Measurements from ENCODE around the gene ATP8B1.

Gene ATP8B1

DNA sequence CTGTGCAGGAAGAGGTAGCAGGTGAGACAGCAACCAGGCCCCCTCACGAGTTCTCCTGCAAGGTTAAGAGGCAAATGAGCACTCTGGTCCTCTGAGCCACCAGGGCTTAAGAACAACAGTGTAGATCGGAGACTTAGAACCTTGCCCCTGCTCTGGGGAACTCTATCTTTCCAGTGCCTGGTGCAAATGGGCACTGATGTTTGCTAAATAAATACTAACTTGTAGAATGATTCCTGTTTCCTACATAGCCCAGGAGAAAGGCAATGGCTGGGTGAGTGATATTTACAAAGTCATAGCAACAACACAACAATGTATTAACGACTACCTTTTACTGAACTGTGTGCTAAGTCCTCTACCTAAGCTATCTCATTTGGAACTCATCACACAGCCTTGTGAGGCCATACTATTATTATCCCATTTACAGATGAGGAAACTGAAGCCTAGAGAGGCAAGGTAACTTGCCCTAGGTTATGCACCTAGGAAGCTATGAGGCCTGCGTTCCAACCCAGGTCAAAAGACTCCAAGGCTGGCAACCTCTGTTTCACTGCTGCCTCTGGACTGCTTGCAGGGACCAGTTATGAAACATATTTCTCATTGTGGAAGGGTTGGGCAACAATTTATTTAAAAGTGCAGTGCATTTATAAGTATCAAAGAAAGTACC, 4.3 kb downstream of the ATP8B1 start:
- Histone ChIP-seq H3K36me3 (ENCODE audit: insufficient read depth, low read length) (no peaks in the 10 kb centered on the region), H3K9ac (ENCODE audit: low read depth, low read length) (no peak overlapping the region), H2AFZ (ENCODE audit: low read depth, low read length) (no peak overlapping the region), H3K9me3 (ENCODE audit: insufficient read depth, low read length, severe bottlenecking) (no peaks in the 10 kb centered on the region), H3K4me3 (ENCODE audit: low read depth in 1 of 2, low read length in 2 of 2) (no peak overlapping the region), H3K79me2 (ENCODE audit: insufficient read depth, low read length) (no peaks in the 10 kb centered on the region), H4K20me1 (ENCODE audit: insufficient read depth, low read length) (no peaks in the 10 kb centered on the region), H3K4me1 (ENCODE audit: insufficient read depth, low read length) (peaks cover 18% of the 10 kb centered on the region), H3K4me2 (ENCODE audit: insufficient read depth, low read length) (no peak overlapping the region), H3K27ac (ENCODE audit: low read length) (no peak overlapping the region), H3K27me3 (ENCODE audit: insufficient read depth, low read length, poor library complexity) (peaks cover 3% of the 10 kb centered on the region)
- DNase-seq = no peak
- TF ChIP-seq EZH2 (IDR thresholded peaks at IDR 0.05; ENCODE audit: borderline replicate concordance, low read depth, low read length, severe bottlenecking) = no peak
- no peak for TF ChIP-seq CTCF (IDR thresholded peaks at IDR 0.05; ENCODE audit: borderline replicate concordance, extremely low read depth, low read length, poor library complexity, severe bottlenecking)
- no peak for ATAC-seq (ENCODE audit: insufficient read depth, low read depth)

GRCh38 chr18:57797209-57797651, 5.9 kb downstream of the ATP8B1 start:
- peak; percentile 70 for ATAC-seq (ENCODE audit: insufficient read depth, low read depth)

GRCh38 chr18:57794951-57795728, 8.0 kb downstream of the ATP8B1 start:
- H3K79me2 ChIP-seq (ENCODE audit: insufficient read depth, low read length) = no peaks in the 10 kb centered on the region
- DNase-seq (no peak), ATAC-seq (ENCODE audit: insufficient read depth, low read depth) (no peak)
- no peaks in the 10 kb centered on the region for H3K36me3 ChIP-seq (ENCODE audit: insufficient read depth, low read length)
- no peak overlapping the region for H3K9ac ChIP-seq (ENCODE audit: low read depth, low read length)
- no peak overlapping the region for H3K4me2 ChIP-seq (ENCODE audit: insufficient read depth, low read length)
- H3K9me3 ChIP-seq (ENCODE audit: insufficient read depth, low read length, severe bottlenecking) = no peaks in the 10 kb centered on the region
- H3K4me3 ChIP-seq (ENCODE audit: low read depth in 1 of 2, low read length in 2 of 2) = no peak overlapping the region
- peaks cover 18% of the 10 kb centered on the region for H3K4me1 ChIP-seq (ENCODE audit: insufficient read depth, low read length)
- H2AFZ ChIP-seq (ENCODE audit: low read depth, low read length) = no peak overlapping the region
- H3K27me3 ChIP-seq (ENCODE audit: insufficient read depth, low read length, poor library complexity) = no peaks in the 10 kb centered on the region
- H3K27ac ChIP-seq (ENCODE audit: low read length) = no peak overlapping the region
- H4K20me1 ChIP-seq (ENCODE audit: insufficient read depth, low read length) = no peaks in the 10 kb centered on the region
- no peak for TF ChIP-seq EZH2 (IDR thresholded peaks at IDR 0.05; ENCODE audit: borderline replicate concordance, low read depth, low read length, severe bottlenecking)
- TF ChIP-seq CTCF (IDR thresholded peaks at IDR 0.05; ENCODE audit: borderline replicate concordance, extremely low read depth, low read length, poor library complexity, severe bottlenecking) = no peak

More at GRCh38 chr18:57797209-57797651, 5.9 kb downstream of the ATP8B1 start:
- Histone ChIP-seq H3K9me3 (ENCODE audit: insufficient read depth, low read length, severe bottlenecking) (no peaks in the 10 kb centered on the region), H3K4me1 (ENCODE audit: insufficient read depth, low read length) (peaks cover 18% of the 10 kb centered on the region), H4K20me1 (ENCODE audit: insufficient read depth, low read length) (no peaks in the 10 kb centered on the region), H3K4me2 (ENCODE audit: insufficient read depth, low read length) (no peak overlapping the region), H2AFZ (ENCODE audit: low read depth, low read length) (no peak overlapping the region), H3K79me2 (ENCODE audit: insufficient read depth, low read length) (no peaks in the 10 kb centered on the region), H3K27me3 (ENCODE audit: insufficient read depth, low read length, poor library complexity) (peaks cover 2% of the 10 kb centered on the region), H3K36me3 (ENCODE audit: insufficient read depth, low read length) (no peaks in the 10 kb centered on the region), H3K9ac (ENCODE audit: low read depth, low read length) (no peak overlapping the region), H3K27ac (ENCODE audit: low read length) (no peak overlapping the region), H3K4me3 (ENCODE audit: low read depth in 1 of 2, low read length in 2 of 2) (no peak overlapping the region)
- TF ChIP-seq CTCF (IDR thresholded peaks at IDR 0.05; ENCODE audit: borderline replicate concordance, extremely low read depth, low read length, poor library complexity, severe bottlenecking) (no peak), EZH2 (IDR thresholded peaks at IDR 0.05; ENCODE audit: borderline replicate concordance, low read depth, low read length, severe bottlenecking) (no peak)
- DNase-seq = peak; percentile 15

Data from DND-41 (cell line).